ENCODE results near the gene TAF4B.

Gene TAF4B

DNA sequence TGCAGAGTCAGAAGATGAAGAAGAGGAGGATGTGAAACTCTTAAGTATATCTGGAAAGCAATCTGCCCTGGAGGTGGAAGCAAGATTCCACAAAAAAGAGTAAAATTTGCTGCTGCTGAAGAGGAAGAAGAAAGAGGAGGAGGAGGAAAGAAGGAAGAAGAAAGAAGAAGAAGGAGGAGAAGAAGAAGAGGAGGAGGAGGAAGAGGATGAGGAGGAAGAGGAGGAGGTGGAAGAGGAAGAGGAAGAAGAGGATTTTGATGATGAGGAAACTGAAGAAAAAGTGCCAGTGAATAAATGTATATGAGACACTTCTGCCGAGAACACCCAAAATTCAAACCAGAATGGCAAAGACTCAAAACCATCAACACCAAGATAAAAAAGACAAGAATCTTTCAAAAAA lies 20.9 kb upstream of the TAF4B start:
- TF ChIP-seq, protein P1, sequence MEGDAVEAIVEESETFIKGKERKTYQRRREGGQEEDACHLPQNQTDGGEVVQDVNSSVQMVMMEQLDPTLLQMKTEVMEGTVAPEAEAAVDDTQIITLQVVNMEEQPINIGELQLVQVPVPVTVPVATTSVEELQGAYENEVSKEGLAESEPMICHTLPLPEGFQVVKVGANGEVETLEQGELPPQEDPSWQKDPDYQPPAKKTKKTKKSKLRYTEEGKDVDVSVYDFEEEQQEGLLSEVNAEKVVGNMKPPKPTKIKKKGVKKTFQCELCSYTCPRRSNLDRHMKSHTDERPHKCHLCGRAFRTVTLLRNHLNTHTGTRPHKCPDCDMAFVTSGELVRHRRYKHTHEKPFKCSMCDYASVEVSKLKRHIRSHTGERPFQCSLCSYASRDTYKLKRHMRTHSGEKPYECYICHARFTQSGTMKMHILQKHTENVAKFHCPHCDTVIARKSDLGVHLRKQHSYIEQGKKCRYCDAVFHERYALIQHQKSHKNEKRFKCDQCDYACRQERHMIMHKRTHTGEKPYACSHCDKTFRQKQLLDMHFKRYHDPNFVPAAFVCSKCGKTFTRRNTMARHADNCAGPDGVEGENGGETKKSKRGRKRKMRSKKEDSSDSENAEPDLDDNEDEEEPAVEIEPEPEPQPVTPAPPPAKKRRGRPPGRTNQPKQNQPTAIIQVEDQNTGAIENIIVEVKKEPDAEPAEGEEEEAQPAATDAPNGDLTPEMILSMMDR (IDR thresholded peaks at IDR 0.05): no peak

DNA sequence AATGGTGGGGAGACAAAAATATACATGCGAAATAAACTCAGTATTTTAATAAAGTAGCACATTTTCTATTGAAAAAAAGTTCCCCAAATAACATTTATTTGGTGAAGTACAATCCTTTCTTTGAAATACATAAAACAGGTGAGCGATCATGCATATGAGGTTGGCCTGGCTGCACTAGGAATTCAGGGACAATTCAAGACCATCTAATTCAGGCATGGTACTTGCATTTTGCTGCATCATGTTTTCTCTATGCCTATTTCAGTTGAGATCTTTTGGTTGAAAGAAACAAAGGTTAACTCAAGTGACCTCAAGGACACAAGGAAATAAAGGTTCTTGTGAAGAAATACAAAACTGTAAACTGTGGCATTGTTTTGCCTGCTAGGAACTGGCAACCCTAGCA lies 19.8 kb upstream of the TAF4B start:
- TF ChIP-seq, protein P1 (IDR thresholded peaks at IDR 0.05): no peak

DNA sequence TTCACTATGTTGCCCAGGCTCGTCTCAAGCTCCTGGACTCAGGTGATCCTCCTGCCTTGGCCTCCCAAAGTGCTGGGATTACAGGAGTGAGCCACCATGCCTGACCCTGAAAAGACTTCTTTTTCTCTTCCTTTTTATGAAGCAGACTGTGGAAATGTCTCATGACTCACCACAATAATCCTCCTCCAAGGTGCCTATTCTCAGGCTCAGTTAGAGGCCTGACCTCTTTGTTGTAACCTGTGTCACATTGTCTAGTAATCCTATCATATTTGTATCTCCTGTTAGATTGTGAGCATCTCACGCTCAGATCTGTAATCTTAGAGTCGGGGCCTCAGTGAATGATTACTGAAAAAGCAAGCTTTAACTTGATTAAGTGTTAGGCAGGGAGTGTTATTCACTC lies 18.3 kb upstream of the TAF4B start:
- TF ChIP-seq, protein P1 (IDR thresholded peaks at IDR 0.05): no peak

DNA sequence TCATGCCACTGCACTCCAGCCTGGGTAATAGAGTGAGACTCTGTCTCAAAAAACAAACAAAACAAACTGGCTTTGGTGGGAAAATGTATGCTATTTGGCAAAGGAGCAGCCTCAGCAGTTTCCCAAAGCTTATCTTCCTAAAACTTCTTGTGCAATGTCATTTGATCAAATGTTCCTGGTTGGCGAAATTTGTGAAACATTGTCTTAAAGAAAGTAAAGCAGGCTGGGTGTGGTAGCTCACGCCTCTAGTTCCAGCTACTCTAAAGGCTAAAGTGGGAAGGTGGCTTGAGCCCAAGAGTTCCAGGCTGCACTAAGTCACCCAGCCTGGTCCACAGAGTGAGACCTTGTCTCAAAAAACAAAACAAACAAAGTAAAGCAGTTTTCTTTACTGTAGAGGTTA lies 17.3 kb upstream of the TAF4B start:
- TF ChIP-seq, protein P1 (IDR thresholded peaks at IDR 0.05): no peak

DNA sequence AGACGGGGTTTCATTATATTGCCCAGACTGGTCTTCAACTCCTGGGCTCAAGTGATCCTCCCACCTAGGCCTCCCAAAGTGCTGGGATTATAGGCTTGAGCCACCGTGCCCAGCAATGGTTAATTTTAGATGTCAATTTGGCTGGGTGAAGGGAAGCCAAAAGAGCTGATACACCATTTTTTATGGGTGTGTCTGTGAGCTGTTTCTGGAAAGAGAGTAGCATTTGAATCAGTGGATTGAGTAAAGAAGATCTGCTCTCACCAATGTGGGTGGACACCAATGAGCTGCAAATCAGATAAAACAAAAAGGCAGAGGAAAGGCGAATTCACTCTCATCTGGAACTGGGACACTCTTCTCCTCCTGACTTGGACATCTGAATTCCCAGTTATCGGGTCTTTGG lies 16.1 kb upstream of the TAF4B start:
- TF ChIP-seq, protein P1 (IDR thresholded peaks at IDR 0.05): no peak

DNA sequence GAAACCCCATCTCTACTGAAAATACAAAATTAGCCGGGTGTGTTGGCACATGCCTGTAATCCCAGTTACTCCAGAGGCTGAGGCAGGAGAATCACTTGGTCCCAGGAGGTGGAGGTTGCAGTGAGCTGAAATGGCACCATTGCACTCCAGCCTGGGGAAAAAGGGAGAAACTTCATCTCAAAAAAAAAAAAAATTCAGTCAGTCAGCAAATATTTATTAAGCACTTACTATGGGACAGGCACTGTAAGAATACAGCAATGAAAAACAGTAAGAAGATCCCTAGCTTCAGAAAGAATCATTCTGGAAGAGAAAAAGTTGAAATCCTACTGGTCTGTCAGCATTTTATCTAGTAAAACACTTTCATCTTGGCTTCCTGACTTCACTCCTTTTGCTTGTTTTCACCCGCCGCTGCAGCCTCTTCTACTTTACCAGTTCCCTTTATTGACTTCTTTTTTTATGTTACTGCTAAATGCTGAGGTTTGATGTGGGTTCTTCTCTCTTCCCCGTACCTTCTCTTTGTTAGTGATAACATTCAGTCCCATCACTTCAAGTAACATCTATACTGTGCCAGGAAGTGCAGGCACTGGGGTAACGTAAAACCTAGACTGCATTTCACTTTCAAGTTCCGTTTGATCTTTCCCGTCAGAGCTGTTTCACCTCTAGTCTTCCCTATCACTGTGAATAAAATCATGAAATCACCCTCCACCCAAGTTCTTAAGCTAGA lies 10.8 kb upstream of the TAF4B start:
- TF ChIP-seq, protein P1 (IDR thresholded peaks at IDR 0.05): no peak

DNA sequence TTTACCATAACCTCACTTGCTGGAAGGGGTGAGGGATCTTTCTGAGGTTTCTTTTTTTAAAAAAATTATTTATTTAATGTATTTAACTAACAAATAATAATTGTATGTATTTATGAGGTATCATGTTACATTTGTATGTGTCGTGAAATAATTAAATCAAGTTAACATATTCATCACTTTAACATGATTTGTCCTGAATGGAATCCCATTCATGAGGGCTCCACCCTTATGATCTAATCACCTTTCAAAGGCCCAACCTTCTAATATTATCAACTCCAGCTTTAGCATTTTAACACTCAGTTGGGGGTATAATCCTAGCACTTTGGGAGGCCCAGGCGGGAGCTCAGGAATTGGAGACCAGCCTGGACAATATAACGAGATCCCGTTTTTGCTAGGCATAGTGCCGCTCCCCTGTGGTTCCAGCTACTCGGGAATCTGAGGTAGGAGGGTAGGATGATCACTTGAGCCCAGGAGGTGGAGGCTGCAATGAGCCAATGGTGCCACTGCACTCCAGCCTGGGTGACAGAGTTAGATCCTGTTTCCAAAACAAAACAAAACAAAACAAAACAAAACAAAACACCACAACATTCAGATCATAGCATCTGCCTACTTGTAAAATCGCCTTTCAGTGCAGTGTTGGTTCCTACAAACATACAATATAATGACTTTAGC lies 1.1 kb upstream of the TAF4B start:
- TF ChIP-seq, protein P1 (IDR thresholded peaks at IDR 0.05): no peak

Data from LNCAP (cell line).